GM18870 (cell line): ENCODE results near the gene LAMA2.
"Not testable (repeated sequence)": the region's sequence is repeated elsewhere in the genome, so short reads cannot be mapped to it uniquely, and the experiment has no call there.

Experiments used
- ATAC-seq: cut with Tn5 transposase; IDR thresholded peaks from one replicate; pipeline ENCODE4 v1.9.1; 2021; ENCODE audit warnings: moderate library complexity; ENCODE audit not compliant: unreplicated experiment

Gene LAMA2

GRCh38 chr6:129114636-129115391 is 231.9 kb downstream of the LAMA2 start:
- ATAC-seq, result no peak

GRCh38 chr6:129115471-129115870 is 232.5 kb downstream of the LAMA2 start:
- no peak for ATAC-seq

GRCh38 chr6:129117355-129117754 is 234.4 kb downstream of the LAMA2 start:
- ATAC-seq, result no peak

- no peak for ATAC-seq
Measured at GRCh38 chr6:129120856-129121638, 238.1 kb downstream of the LAMA2 start.

GRCh38 chr6:129124347-129124746 is 241.4 kb downstream of the LAMA2 start:
- ATAC-seq, result no peak

- ATAC-seq, result no peak
Measured at GRCh38 chr6:129130106-129130505, 247.2 kb downstream of the LAMA2 start.

- no peak for ATAC-seq
Measured at GRCh38 chr6:129130959-129131681, 248.2 kb downstream of the LAMA2 start.

GRCh38 chr6:129133770-129134192 is 250.8 kb downstream of the LAMA2 start:
- ATAC-seq, result no peak

GRCh38 chr6:129134535-129134934 is 251.6 kb downstream of the LAMA2 start:
- no peak for ATAC-seq

- no peak for ATAC-seq
Measured at GRCh38 chr6:129135451-129135850, 252.5 kb downstream of the LAMA2 start.

GRCh38 chr6:129136751-129137150 is 253.8 kb downstream of the LAMA2 start:
- no peak for ATAC-seq

- ATAC-seq, result no peak
Measured at GRCh38 chr6:129138739-129139405, 255.9 kb downstream of the LAMA2 start.

GRCh38 chr6:129140526-129140925 is 257.6 kb downstream of the LAMA2 start:
- ATAC-seq, result no peak

- no peak for ATAC-seq
Measured at GRCh38 chr6:129141499-129141898, 258.6 kb downstream of the LAMA2 start.

- ATAC-seq, result no peak
Measured at GRCh38 chr6:129146902-129147301, 264.0 kb downstream of the LAMA2 start.

- ATAC-seq, result no peak
Measured at GRCh38 chr6:129150507-129150906, 267.6 kb downstream of the LAMA2 start.

GRCh38 chr6:129153257-129153656 is 270.3 kb downstream of the LAMA2 start:
- ATAC-seq, result no peak

- not testable (repeated sequence) for ATAC-seq
Measured at GRCh38 chr6:129159242-129159641, 276.3 kb downstream of the LAMA2 start.

GRCh38 chr6:129162605-129163004 is 279.7 kb downstream of the LAMA2 start:
- ATAC-seq, result no peak

GRCh38 chr6:129163551-129163950 is 280.6 kb downstream of the LAMA2 start:
- no peak for ATAC-seq

- ATAC-seq, result no peak
Measured at GRCh38 chr6:129164032-129164431, 281.1 kb downstream of the LAMA2 start.
